Measurements from ENCODE around the gene ZNF655.

The ZNF655 gene

DNA sequence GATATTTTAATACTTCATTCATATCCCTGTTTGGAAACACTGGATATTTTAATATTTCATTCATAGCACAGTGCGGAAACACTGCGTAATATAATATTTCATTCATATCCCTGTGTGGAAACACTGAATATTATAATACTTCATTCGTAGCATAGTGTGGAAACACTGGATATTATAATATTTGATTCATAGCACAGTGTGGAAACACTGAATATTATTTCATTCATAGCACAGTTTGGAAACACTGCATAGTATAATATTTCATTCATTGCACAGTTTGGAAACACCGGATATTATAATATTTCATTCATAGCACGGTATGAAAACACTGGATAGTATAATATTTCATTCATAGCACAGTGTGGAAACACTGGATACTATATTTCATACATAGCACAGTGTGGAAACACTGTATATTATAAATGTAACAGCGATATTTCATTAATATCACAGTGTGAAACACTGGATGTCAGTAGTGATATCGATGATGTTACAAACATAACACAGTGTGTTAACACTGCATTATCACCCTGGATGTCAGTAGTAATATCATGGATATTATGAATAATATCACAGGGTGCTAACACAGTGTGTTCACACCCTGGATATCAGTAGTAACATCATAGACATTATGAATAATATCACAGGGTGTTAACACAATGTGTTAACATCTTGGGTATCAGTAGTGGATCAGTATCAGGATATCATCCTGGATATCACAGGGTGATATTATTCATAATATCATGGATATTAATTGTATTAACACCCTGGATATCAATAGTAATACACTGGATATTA, 36.7 kb downstream of the ZNF655 start:
- H3K4me3 ChIP-seq (replicated peaks in 1 of 2; ENCODE audit: low read depth in 2 of 2, low read length in 2 of 2) = no peak overlapping the region
- no peak for DNase-seq (ENCODE audit: low read depth in 2 of 2)
- TF ChIP-seq, protein P1, sequence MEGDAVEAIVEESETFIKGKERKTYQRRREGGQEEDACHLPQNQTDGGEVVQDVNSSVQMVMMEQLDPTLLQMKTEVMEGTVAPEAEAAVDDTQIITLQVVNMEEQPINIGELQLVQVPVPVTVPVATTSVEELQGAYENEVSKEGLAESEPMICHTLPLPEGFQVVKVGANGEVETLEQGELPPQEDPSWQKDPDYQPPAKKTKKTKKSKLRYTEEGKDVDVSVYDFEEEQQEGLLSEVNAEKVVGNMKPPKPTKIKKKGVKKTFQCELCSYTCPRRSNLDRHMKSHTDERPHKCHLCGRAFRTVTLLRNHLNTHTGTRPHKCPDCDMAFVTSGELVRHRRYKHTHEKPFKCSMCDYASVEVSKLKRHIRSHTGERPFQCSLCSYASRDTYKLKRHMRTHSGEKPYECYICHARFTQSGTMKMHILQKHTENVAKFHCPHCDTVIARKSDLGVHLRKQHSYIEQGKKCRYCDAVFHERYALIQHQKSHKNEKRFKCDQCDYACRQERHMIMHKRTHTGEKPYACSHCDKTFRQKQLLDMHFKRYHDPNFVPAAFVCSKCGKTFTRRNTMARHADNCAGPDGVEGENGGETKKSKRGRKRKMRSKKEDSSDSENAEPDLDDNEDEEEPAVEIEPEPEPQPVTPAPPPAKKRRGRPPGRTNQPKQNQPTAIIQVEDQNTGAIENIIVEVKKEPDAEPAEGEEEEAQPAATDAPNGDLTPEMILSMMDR (IDR thresholded peaks at IDR 0.05; ENCODE audit: low read depth, low read length) = no peak

DNA sequence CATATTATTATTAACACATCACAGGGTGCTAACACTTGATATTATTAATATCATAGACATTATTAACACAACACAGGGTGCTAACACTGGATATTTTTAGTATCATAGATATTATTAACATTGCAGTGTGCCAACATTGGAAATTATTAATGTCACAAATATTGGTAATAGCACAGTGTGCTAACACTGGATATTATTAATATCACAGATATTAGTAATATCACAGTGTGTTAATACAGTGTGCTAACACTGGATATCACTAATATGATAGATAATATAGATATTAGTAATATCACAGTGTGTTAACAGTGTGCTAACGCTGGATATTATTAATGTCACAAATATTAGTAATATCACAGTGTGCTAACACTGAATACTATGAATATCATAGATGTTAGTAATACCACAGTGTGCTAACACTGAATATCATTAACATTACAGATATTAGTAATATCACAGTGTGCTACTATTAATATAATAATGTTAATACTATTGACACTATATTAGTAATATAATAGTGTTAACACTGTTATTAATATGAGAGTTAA, 38.0 kb downstream of the ZNF655 start:
- TF ChIP-seq, protein P1 (IDR thresholded peaks at IDR 0.05; ENCODE audit: low read depth, low read length) = no peak
- no peak overlapping the region for H3K4me3 ChIP-seq (replicated peaks in 1 of 2; ENCODE audit: low read depth in 2 of 2, low read length in 2 of 2)
- DNase-seq (ENCODE audit: low read depth in 2 of 2) = no peak

- no peak for DNase-seq (ENCODE audit: low read depth in 2 of 2)
- TF ChIP-seq, protein P1 (IDR thresholded peaks at IDR 0.05; ENCODE audit: low read depth, low read length) = no peak
- H3K4me3 ChIP-seq (replicated peaks in 1 of 2; ENCODE audit: low read depth in 2 of 2, low read length in 2 of 2) = no peak within 1 kb of the TSS
These were observed 39.5 kb downstream of the ZNF655 start, which contains the start of gene TMEM225B for GRCh38 chr7:99597762-99598501. TMEM225B (plus strand) TSS chr7:99598267; CDS start chr7:99604389, 6,122 bp downstream.

GRCh38 chr7:99599836-99600235, 41.4 kb downstream of the ZNF655 start:
- no peak for DNase-seq (ENCODE audit: low read depth in 2 of 2)
- TF ChIP-seq, protein P1 (IDR thresholded peaks at IDR 0.05; ENCODE audit: low read depth, low read length) = no peak
- H3K4me3 ChIP-seq (replicated peaks in 1 of 2; ENCODE audit: low read depth in 2 of 2, low read length in 2 of 2) = no peak overlapping the region

DNA sequence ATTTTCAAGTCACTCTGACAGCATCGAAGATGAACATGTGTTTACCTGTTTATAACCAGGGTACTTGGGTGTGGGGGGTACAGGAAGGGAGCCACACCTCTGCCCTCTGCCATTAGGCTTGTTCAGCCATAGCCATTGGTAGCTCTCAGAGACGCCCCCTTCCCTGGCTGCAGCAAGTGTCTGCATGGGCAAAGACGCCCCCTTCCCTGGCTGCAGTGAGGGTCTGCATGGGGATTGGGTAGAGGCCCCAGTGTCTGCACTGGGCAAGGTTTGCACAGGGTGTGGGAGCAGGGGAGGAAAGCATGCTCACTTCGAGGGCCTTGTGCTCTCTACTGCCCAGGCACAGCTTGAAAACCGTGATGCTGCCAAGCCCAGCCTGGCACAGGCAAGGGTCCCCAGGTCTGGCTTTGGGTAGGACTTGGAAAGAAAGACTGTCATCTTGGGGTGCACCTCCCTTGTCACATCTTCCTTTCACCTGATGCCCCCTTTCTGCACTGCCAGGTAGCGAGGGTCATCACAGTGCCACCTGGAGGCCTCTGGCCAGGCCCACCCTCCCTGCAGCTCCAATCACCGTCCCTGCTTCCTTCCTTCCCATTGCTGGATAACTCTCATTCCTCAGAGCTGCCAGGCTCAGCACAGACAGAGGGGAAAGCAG, 43.3 kb downstream of the ZNF655 start:
- DNase-seq (ENCODE audit: low read depth in 2 of 2) = no peak
- TF ChIP-seq, protein P1 (IDR thresholded peaks at IDR 0.05; ENCODE audit: low read depth, low read length) = no peak

GRCh38 chr7:99605527-99605926, 47.1 kb downstream of the ZNF655 start:
- no peak for DNase-seq (ENCODE audit: low read depth in 2 of 2)
- TF ChIP-seq, protein P1 (IDR thresholded peaks at IDR 0.05; ENCODE audit: low read depth, low read length) = no peak
- H3K4me3 ChIP-seq (replicated peaks in 1 of 2; ENCODE audit: low read depth in 2 of 2, low read length in 2 of 2) = no peak overlapping the region

More for the DNA sequence above, 43.3 kb downstream of the ZNF655 start:
- H3K4me3 ChIP-seq (replicated peaks in 1 of 2; ENCODE audit: low read depth in 2 of 2, low read length in 2 of 2) = no peak overlapping the region

All from cardiac fibroblast (primary cell).